IPS-15b (cell line): Measurements from ENCODE around the gene MCU.
A peak's percentile ranks its signal among the peaks of the same experiment; 100 is the strongest.
"Not testable (repeated sequence)": the region's sequence is repeated elsewhere in the genome, so short reads cannot be mapped to it uniquely, and the experiment has no call there.

ENCODE experiments used
- H3K27me3 ChIP-seq: one replicate; pipeline ENCODE4 v1.6.1; 2013; ENCODE audit warnings: low read length; ENCODE audit not compliant: control insufficient read depth, insufficient read depth
- H3K36me3 ChIP-seq: one replicate; pipeline ENCODE4 v1.6.1; 2013; ENCODE audit warnings: low read length; ENCODE audit not compliant: control insufficient read depth, insufficient read depth
- H3K4me1 ChIP-seq: one replicate; pipeline ENCODE4 v1.6.1; 2013; ENCODE audit warnings: mild to moderate bottlenecking, low read length; ENCODE audit not compliant: control insufficient read depth, insufficient read depth
- H3K4me3 ChIP-seq: one replicate; pipeline ENCODE4 v1.5.1; 2013; ENCODE audit warnings: low read depth, low read length
- H3K9ac ChIP-seq: one replicate; pipeline ENCODE4 v1.6.1; 2013; ENCODE audit warnings: low read depth, mild to moderate bottlenecking, low read length
- H3K9me3 ChIP-seq: one replicate; pipeline ENCODE4 v1.6.1; 2013; ENCODE audit warnings: mild to moderate bottlenecking, low read length; ENCODE audit not compliant: control insufficient read depth, insufficient read depth

The MCU gene, protein sequence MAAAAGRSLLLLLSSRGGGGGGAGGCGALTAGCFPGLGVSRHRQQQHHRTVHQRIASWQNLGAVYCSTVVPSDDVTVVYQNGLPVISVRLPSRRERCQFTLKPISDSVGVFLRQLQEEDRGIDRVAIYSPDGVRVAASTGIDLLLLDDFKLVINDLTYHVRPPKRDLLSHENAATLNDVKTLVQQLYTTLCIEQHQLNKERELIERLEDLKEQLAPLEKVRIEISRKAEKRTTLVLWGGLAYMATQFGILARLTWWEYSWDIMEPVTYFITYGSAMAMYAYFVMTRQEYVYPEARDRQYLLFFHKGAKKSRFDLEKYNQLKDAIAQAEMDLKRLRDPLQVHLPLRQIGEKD

DNA sequence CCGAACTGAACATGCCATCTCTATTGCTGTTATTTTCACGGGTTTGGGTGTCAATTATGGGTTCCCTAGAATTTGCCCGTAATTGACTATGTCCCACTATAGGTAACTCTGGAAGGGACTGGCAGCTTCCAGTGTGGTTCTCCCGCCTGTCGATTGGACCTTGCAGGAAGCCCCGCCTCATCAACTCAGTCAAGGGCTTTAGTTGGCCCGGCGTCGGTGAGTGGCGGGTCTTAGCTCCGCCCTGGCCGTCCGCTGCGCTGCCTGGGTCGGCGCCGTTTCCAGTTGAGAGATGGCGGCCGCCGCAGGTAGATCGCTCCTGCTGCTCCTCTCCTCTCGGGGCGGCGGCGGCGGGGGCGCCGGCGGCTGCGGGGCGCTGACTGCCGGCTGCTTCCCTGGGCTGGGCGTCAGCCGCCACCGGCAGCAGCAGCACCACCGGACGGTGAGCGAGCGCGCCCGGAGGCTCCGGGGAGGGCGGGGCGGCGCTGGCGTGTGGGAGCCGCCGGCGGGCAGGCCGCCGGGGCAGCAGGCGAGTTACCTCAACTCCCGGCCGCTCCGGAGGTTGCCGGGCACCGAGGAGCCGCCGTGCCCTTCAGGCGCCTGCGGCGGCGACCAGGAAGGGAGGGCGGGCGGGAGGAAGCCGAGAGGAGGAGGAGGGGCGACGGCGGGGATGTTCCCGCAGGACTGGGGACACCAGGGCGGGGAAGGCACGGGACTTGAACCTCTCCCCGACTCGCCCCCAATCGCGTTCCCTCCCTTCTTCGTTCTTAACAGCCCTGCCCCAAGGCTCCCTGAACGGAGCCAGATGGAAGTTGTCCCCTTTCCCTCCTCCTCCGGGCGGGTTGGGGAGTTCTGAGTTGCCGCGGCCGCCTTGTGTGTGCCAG lies at the start of gene MCU:
Gene MCU, plus strand, starts transcription at position 281 of the 881 bp plus-strand sequence. Its CDS starts 9 bp downstream, at position 290.
- H3K4me3 ChIP-seq: peak within 1 kb of the TSS; percentile 92
- no peaks in the 10 kb centered on the region for H3K27me3 ChIP-seq
- no peaks in the 10 kb centered on the region for H3K9me3 ChIP-seq
- H3K9ac ChIP-seq: peak within 1 kb of the TSS; percentile 88
- no peaks in the 10 kb centered on the region for H3K36me3 ChIP-seq
- peaks cover 9% of the 10 kb centered on the region for H3K4me1 ChIP-seq

DNA sequence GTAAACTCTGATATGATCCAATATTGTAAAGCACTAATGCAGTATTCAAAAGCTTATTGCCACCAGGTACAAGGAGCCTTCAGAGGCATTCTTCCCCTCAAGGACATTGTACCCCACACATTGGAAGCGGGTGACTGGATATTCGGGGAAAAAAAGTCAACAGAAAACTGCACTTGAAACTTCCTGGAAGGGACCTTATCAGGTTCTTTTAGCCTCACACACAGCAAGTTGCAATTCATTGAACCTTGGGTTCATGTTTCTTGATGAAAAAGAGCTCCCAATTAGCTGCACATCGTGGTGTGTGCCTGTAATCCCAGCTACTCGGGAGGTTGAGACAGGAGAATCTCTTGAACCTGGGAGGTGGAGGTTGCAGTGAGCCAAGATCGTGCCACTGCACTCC lies 49.6 kb upstream of the MCU start:
- no peaks in the 10 kb centered on the region for H3K27me3 ChIP-seq
- no peak overlapping the region for H3K4me3 ChIP-seq
- H3K4me1 ChIP-seq: no peaks in the 10 kb centered on the region
- H3K9ac ChIP-seq: no peak overlapping the region
- no peaks in the 10 kb centered on the region for H3K36me3 ChIP-seq
- H3K9me3 ChIP-seq: no peaks in the 10 kb centered on the region

DNA sequence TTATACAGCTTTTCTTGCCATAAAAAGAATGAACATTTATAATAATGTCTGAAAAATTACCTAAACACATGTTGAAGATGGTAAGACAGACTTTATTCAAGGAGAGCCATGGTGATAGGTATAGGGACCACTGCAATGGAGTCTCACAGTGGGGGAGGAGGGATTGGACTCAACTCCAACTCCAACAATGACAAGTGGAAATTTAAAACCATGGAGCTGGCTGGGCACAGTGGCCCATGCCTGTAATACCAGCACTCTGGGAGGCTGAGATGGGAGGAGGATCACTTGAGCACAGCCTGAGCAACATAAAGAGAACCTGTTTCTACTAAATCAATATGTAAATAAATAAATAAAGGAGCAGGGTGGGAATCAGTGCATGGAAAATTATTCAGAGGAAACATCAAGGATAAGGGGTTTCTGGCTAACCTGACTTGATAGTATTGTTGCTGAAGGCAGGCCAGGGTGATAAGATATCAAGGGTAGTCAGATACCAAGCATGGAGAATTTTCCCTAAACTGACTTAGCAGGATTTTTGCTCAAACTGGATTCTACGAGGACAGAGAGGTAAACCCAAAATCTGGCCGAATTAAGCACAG lies 46.6 kb upstream of the MCU start:
- no peaks in the 10 kb centered on the region for H3K27me3 ChIP-seq
- no peaks in the 10 kb centered on the region for H3K36me3 ChIP-seq
- no peak overlapping the region for H3K4me3 ChIP-seq
- H3K9me3 ChIP-seq: no peaks in the 10 kb centered on the region
- no peak overlapping the region for H3K9ac ChIP-seq
- H3K4me1 ChIP-seq: no peaks in the 10 kb centered on the region

DNA sequence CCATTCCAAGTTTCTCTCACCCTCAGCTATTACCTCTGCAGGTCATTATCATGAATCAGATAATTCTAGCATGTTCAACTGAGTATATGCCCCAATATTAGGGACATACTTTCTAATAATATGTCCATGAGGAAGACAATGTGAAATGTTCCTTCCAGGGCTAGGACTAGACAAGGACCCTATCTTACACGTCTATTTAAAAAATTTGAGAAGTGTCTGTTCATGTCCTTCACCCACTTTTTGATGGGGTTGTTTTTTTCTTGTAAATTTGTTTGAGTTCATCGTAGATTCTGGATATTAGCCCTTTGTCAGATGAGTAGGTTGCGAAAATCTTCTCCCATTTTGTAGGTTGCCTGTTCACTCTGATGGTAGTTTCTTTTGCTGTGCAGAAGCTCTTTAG lies 45.0 kb upstream of the MCU start:
- H3K36me3 ChIP-seq, H3K9me3 ChIP-seq, H3K27me3 ChIP-seq, H3K4me1 ChIP-seq, H3K4me3 ChIP-seq, H3K9ac ChIP-seq: not testable (repeated sequence)

GRCh38 chr10:72648301-72648700 lies 43.6 kb upstream of the MCU start:
- Histone ChIP-seq H3K4me3 (no peak overlapping the region), H3K27me3 (no peaks in the 10 kb centered on the region), H3K9me3 (no peaks in the 10 kb centered on the region), H3K36me3 (no peaks in the 10 kb centered on the region), H3K4me1 (no peaks in the 10 kb centered on the region), H3K9ac (no peak overlapping the region)

DNA sequence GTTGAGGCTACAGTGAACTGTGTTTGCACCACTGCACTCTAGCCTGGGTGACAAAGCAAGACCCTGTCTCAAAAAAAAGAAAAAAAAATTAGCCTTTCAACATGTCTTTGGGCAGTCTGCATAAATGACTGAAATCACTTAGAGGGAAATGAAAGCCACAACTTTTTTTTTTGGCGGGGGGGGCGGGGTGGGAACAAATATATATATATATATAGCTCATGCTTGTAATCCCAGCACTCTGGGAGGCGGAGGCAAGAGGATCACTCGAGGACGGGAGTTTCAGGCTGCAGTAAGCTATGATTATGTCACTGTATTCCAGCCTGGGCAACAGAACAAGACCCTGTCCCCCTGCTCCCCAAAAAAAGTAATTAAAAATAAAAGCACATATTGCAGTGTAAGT lies 42.7 kb upstream of the MCU start:
- Histone ChIP-seq H3K9me3 (no peaks in the 10 kb centered on the region), H3K4me1 (no peaks in the 10 kb centered on the region), H3K27me3 (no peaks in the 10 kb centered on the region), H3K9ac (no peak overlapping the region), H3K36me3 (no peaks in the 10 kb centered on the region), H3K4me3 (no peak overlapping the region)

- Histone ChIP-seq H3K9me3 (no peaks in the 10 kb centered on the region), H3K9ac (no peak overlapping the region), H3K4me3 (no peak overlapping the region), H3K27me3 (no peaks in the 10 kb centered on the region), H3K36me3 (no peaks in the 10 kb centered on the region), H3K4me1 (no peaks in the 10 kb centered on the region)
Measured at GRCh38 chr10:72653383-72654096, 38.4 kb upstream of the MCU start.

GRCh38 chr10:72654720-72655119 lies 37.2 kb upstream of the MCU start:
- Histone ChIP-seq H3K9me3 (no peaks in the 10 kb centered on the region), H3K4me3 (no peak overlapping the region), H3K27me3 (no peaks in the 10 kb centered on the region), H3K36me3 (no peaks in the 10 kb centered on the region), H3K4me1 (peaks cover 2% of the 10 kb centered on the region), H3K9ac (no peak overlapping the region)

DNA sequence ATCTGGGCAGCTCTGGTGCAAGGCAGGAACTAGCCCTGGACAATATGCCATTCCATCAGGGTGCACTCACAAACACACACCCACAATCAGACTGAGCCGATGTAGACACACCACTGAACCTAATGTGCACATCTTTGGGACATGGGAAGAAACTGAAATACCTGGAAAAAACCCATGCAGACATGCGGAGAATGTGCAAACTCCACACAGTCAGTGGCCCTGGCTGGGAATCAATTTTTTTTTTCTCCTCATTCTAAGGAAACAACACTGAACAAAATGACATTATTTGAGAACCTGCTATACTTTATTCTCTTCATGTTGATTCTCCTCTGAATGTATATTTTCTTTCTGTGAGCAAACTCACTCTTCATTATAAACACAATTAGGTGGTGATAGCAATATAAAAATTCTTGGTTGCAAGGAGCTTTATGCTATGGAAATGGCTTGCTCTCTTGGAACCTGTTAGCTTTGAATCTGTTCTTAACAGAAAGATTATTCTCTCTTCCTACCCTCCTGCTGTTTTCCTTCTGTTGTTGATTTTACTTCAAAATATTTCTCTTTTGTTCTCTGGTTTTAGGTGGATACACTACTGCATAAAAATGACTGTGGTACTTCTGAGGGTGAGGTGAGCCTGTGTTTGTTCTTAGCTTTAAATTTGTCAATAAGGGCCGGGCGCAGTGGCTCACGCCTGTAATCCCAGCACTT lies 33.1 kb upstream of the MCU start:
- peaks cover 2% of the 10 kb centered on the region for H3K4me1 ChIP-seq
- no peaks in the 10 kb centered on the region for H3K36me3 ChIP-seq
- no peak overlapping the region for H3K4me3 ChIP-seq
- no peaks in the 10 kb centered on the region for H3K27me3 ChIP-seq
- H3K9me3 ChIP-seq: no peaks in the 10 kb centered on the region
- no peak overlapping the region for H3K9ac ChIP-seq

- Histone ChIP-seq H3K36me3 (no peaks in the 10 kb centered on the region), H3K9me3 (no peaks in the 10 kb centered on the region), H3K4me3 (no peak overlapping the region), H3K27me3 (no peaks in the 10 kb centered on the region), H3K9ac (no peak overlapping the region), H3K4me1 (peaks cover 2% of the 10 kb centered on the region)
Measured at GRCh38 chr10:72659694-72660093, 32.2 kb upstream of the MCU start.

DNA sequence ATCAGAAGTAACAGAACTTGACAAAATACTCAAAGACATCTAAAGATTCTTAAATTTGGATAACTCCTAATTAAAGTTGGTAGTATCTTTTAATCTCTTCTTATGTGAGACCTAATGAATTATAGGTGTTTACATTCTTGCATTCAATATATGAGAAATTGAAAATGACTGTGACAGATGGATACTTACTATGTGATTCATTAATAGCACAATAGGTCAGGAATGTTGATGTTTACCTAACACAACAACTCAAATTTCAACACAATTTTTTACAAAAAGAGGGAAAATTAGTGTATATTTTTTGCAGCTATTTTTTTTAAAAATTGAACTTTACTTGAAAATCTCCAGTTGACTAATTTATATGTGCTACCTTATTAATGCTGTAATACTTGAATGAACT lies 31.7 kb upstream of the MCU start:
- Histone ChIP-seq H3K27me3 (no peaks in the 10 kb centered on the region), H3K4me1 (peaks cover 2% of the 10 kb centered on the region), H3K9ac (no peak overlapping the region), H3K9me3 (no peaks in the 10 kb centered on the region), H3K36me3 (no peaks in the 10 kb centered on the region), H3K4me3 (no peak overlapping the region)
